Activated T-helper 9 cell treated with anti-CD3 and anti-CD28 coated beads, Interleukin-2, amount 50 U/mL, for 16 hours (primary cell): ENCODE data around the gene CFAP157.

ENCODE experiments used
- DNase-seq: peaks from one replicate; pipeline ENCODE4 v3.0.0-alpha.2; 2020; ENCODE audit warnings: low read depth

CFAP157 gene

GRCh38 chr9:127762111-127762676, 55.4 kb downstream of the CFAP157 start:
- no peak for DNase-seq

- no peak for DNase-seq
These were observed 57.2 kb downstream of the CFAP157 start for GRCh38 chr9:127763918-127764384.

- no peak for DNase-seq
These were observed 58.6 kb downstream of the CFAP157 start for GRCh38 chr9:127765418-127765817.
